HEK293T (cell line): ENCODE measurements around the gene FBN2.

Experiments
- CTCF ChIA-PET: fragments of 350-600 bp; formaldehyde crosslinking; extraction: SDS; loops from one replicate; lab custom pipeline; 2021; ENCODE audit warnings: antibody characterized with exemption, inconsistent platforms; lab: Yijun Ruan, JAX
- POLR2A ChIA-PET: fragments of 350-600 bp; formaldehyde crosslinking; extraction: SDS; loops from one replicate; lab custom pipeline; 2020; ENCODE audit warnings: antibody characterized with exemption, inconsistent platforms; lab: Yijun Ruan, JAX
- DNase-seq: peaks from one replicate; pipeline ENCODE4 v3.0.0; 2012; ENCODE audit warnings: mixed read lengths; ENCODE audit errors: extremely low spot score
- ARNT ChIP-seq: fragments of 450-650 bp; IDR thresholded peaks from 2 replicates; pipeline ENCODE4 v1.6.1; 2017; ENCODE audit warnings: mild to moderate bottlenecking
- BHLHE40 ChIP-seq: fragments of 450-650 bp; IDR thresholded peaks from 2 replicates; pipeline ENCODE4 v1.6.1; 2016; ENCODE audit warnings: mild to moderate bottlenecking, moderate library complexity, borderline replicate concordance
- CTBP1 ChIP-seq: fragments of 450-650 bp; IDR thresholded peaks from 2 replicates; pipeline ENCODE4 v1.6.1; 2016; ENCODE audit warnings: borderline replicate concordance
- ELF4 ChIP-seq: fragments of 450-650 bp; IDR thresholded peaks from 2 replicates; pipeline ENCODE4 v1.6.1; 2017; ENCODE audit warnings: antibody characterized with exemption
- FOXA1 ChIP-seq: fragments of 450-650 bp; IDR thresholded peaks from 2 replicates; pipeline ENCODE4 v1.6.1; 2016; ENCODE audit warnings: mild to moderate bottlenecking
- FOXK2 ChIP-seq: fragments of 450-650 bp; IDR thresholded peaks from 2 replicates; pipeline ENCODE4 v1.6.1; 2016; ENCODE audit warnings: mild to moderate bottlenecking
- FOXM1 ChIP-seq: fragments of 450-650 bp; IDR thresholded peaks from 2 replicates; pipeline ENCODE4 v1.6.1; 2017; ENCODE audit warnings: mild to moderate bottlenecking, borderline replicate concordance
- HDGF ChIP-seq: fragments of 450-650 bp; IDR thresholded peaks from 2 replicates; pipeline ENCODE4 v1.6.1; 2017; ENCODE audit warnings: antibody characterized with exemption, borderline replicate concordance
- L3MBTL2 ChIP-seq: fragments of 450-650 bp; conservative IDR thresholded peaks from 2 replicates; pipeline ENCODE4 v1.6.1; 2016; ENCODE audit warnings: mild to moderate bottlenecking
- LEF1 ChIP-seq: fragments of 450-650 bp; IDR thresholded peaks from 2 replicates; pipeline ENCODE4 v1.6.1; 2017; ENCODE audit warnings: mild to moderate bottlenecking, borderline replicate concordance
- NFRKB ChIP-seq: fragments of 450-650 bp; IDR thresholded peaks from 2 replicates; pipeline ENCODE4 v1.6.1; 2016; ENCODE audit warnings: mild to moderate bottlenecking, moderate library complexity
- SP1 ChIP-seq: fragments of 450-650 bp; IDR thresholded peaks from 2 replicates; pipeline ENCODE4 v1.6.1; 2017
- SUZ12 ChIP-seq: fragments of 450-650 bp; IDR thresholded peaks from 2 replicates; pipeline ENCODE4 v1.6.1; 2016; ENCODE audit warnings: mild to moderate bottlenecking
- TARDBP ChIP-seq: fragments of 450-650 bp; IDR thresholded peaks from 2 replicates; pipeline ENCODE4 v1.6.1; 2016
- ZNF384 ChIP-seq: fragments of 450-650 bp; IDR thresholded peaks from 2 replicates; pipeline ENCODE4 v1.6.1; 2016
- TF ChIP-seq, protein P1 (sequence below): fragments of 450-650 bp; IDR thresholded peaks from 2 replicates; pipeline ENCODE4 v1.6.1; 2016

FBN2 gene

DNA sequence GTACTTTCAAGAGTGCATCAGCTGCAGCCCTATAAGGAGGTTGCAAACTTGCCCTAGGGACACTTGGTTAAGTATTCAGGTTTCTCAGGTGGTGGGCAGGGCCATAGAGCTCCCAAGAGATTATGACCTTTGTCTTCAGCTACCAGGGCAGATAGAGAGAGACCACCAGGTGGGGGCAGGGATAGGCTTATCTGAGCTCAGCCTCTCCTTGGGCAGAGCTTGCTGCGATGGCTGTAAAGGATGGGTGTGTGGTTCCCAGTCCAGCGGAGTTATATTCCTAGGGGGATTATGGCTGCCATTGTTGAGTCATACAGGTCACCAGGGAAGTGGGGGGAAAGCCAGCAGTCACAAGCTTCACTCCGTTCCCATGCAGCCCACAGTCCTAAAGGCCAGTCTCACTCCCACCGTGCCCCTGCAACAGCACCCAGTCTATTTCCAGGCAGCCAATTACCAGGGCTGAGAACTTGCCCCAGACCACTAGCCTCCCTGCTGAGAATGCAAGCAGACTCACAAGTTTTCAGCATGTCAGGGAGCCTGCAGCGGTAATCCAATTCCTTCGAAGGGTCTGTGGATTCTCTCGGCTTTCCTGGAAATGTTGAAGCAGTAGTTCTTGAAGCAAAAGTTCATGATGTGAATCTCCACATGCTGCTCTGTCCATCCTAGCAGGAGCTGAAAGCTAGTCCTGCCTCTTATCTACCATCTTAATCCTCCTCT lies 303.0 kb downstream of the FBN2 start:
- CTCF ChIA-PET, result no interaction called here
- TF ChIP-seq, protein P1, sequence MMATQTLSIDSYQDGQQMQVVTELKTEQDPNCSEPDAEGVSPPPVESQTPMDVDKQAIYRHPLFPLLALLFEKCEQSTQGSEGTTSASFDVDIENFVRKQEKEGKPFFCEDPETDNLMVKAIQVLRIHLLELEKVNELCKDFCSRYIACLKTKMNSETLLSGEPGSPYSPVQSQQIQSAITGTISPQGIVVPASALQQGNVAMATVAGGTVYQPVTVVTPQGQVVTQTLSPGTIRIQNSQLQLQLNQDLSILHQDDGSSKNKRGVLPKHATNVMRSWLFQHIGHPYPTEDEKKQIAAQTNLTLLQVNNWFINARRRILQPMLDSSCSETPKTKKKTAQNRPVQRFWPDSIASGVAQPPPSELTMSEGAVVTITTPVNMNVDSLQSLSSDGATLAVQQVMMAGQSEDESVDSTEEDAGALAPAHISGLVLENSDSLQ, result no peak
- TF ChIP-seq TARDBP, result no peak
- TF ChIP-seq BHLHE40, result no peak
- no peak for TF ChIP-seq L3MBTL2
- no peak for TF ChIP-seq ZNF384
- TF ChIP-seq FOXK2, result no peak
- TF ChIP-seq FOXM1, result no peak
- TF ChIP-seq CTBP1, result no peak
- TF ChIP-seq SP1, result no peak
- no peak for TF ChIP-seq HDGF
- TF ChIP-seq ELF4, result no peak
- no peak for TF ChIP-seq LEF1
- no peak for TF ChIP-seq FOXA1
- TF ChIP-seq SUZ12, result no peak
- TF ChIP-seq NFRKB, result no peak
- TF ChIP-seq ARNT, result no peak
- POLR2A ChIA-PET, result no interaction called here
- DNase-seq, result no peak

DNA sequence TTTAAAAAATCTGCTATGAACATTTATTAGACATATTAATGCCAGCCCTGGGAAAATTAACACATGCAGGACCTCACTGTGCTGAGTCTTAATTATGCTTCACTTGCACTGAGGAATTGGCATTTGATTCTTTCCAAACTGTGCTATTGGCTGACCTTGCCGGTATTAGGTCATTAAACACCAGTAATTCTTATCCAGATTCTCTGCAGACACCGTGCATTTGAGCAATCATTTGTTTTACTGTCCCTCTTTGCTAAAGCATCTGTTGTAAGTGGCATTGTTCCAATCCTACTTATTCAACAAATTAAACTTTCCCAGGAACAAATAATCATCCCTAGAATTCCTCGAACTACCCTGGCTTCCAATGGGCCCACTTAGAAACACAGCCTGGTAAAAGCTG lies 309.5 kb downstream of the FBN2 start:
- POLR2A ChIA-PET, result no interaction called here
- no peak for DNase-seq
- TF ChIP-seq ARNT (no peak), CTBP1 (no peak), L3MBTL2 (no peak)
- CTCF ChIA-PET, result no interaction called here

DNA sequence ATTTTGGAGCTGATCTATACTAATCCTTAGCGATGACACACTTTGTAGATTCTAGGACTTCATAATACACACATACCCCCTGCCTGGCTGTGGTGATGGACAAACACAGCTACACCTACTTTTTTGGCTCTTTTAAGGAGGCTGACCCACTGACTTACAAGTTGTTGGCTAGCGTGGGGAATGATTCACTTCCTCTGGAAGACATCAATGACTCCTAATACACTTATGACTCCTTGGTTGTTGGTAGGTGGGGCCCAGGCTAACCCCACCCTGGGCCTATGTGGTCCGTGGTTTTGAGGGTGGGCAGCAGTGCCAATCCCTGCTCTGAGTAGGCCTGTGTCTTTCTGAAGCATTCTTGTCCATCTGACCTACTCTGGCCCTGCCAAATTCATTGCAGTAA lies 310.0 kb downstream of the FBN2 start:
- DNase-seq, result no peak
- no peak for TF ChIP-seq BHLHE40
- no peak for TF ChIP-seq NFRKB
- no peak for TF ChIP-seq FOXA1
- TF ChIP-seq, protein P1, result no peak
- TF ChIP-seq SP1, result no peak
- no peak for TF ChIP-seq ELF4
- no peak for TF ChIP-seq TARDBP
- no peak for TF ChIP-seq L3MBTL2
- no peak for TF ChIP-seq HDGF
- no peak for TF ChIP-seq ARNT
- TF ChIP-seq LEF1, result no peak
- no peak for TF ChIP-seq ZNF384
- TF ChIP-seq SUZ12, result no peak
- TF ChIP-seq FOXM1, result no peak
- TF ChIP-seq CTBP1, result no peak
- TF ChIP-seq FOXK2, result no peak
- CTCF ChIA-PET, result no interaction called here
- POLR2A ChIA-PET, result no interaction called here

DNA sequence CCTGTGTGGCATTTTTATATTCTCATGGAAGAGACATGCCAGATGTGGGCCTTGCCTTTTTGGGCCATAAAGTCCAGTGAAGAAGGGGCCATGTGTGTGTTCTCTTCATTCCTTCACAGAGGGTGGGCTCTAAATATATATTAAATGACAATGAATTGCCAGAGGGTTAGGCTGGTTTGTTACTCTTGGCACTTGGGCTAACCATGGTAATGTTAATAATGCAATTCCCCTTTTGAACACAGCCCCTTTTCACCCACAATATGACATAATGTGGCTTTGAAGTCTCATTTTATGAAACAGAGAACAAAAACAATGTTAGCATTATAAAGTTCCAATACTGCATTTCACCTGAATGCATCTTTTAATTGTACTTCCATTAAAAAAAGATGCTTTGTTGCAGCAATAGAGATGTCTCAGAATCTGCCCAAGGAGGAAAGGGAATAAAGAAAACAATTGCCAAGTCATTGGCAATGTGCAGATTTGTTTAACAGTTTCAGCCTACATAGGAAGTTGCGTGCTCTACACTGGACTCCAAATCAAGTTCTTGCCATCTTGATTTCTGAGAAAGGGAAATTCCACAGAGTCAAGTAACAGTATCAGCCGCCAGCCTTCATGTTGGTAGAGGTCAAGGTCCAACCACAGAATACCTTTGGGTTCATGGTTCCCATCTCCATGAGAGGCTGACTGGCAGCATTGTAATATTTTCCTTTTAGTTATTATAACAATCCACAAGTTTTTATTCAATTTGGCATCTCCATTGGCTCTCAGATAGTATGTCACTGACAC lies 312.6 kb downstream of the FBN2 start:
- DNase-seq, result no peak
- ChIA-PET POLR2A (no interaction called here), CTCF (no interaction called here)
- TF ChIP-seq SP1, result no peak
- TF ChIP-seq, protein P1, result no peak
- no peak for TF ChIP-seq SUZ12
- TF ChIP-seq NFRKB, result no peak
- TF ChIP-seq CTBP1, result no peak
- TF ChIP-seq ARNT, result no peak
- TF ChIP-seq L3MBTL2, result no peak
- no peak for TF ChIP-seq ZNF384
- TF ChIP-seq HDGF, result no peak
- TF ChIP-seq FOXA1, result no peak
- TF ChIP-seq LEF1, result no peak
- no peak for TF ChIP-seq TARDBP
- no peak for TF ChIP-seq FOXK2

DNA sequence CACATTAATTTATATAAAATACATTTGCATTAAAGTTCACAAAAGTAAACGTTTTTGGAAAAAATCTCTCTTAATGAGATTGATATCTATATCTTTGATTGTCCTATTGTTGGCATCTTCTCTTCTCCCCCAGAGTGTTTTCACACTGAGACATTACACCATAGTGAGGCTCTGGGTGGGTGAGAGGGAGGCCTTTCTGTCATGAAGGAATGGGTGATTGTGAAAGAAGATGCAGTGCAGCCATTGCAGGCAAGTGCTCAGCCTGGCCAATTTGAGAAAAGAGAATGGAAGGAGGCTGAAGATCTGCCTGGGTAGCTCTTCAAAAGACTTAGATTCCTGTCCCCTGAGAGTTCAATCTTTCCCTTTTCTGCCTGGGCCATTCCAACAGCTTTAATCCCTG lies 313.7 kb downstream of the FBN2 start:
- TF ChIP-seq ZNF384 (no peak), FOXM1 (no peak), LEF1 (no peak)
- TF ChIP-seq, protein P1, result no peak
- ChIA-PET POLR2A (no interaction called here), CTCF (no interaction called here)
- DNase-seq, result no peak
